ENCODE results near the gene THSD4. TPM values are rescaled to one million over a fixed set of nuclear protein-coding genes. Genes with fewer than 3 reads are reported as not detected.

The THSD4 gene
- total RNA-seq, 1 experiment from 2014 or later, result 0.29 TPM

- peaks cover 10% of the 10 kb centered on the region for H3K36me3 Mint-ChIP-seq (ENCODE audit: insufficient read depth, unreplicated experiment)
- no peaks in the 10 kb centered on the region; the same call in 1 of the 2 replicates for H3K4me1 ChIP-seq
- peaks cover 16% of the 10 kb centered on the region for H3K4me1 Mint-ChIP-seq (ENCODE audit: low read depth, unreplicated experiment)
- H3K27me3 Mint-ChIP-seq (ENCODE audit: insufficient read depth, unreplicated experiment), result no peaks in the 10 kb centered on the region
- ChIA-PET CTCF (interaction anchor here (0.9 kb wide), 1 partner anchor 57 kb away, joined by 3 read pairs; no protein-coding TSS in a partner anchor), POLR2A (no interaction called here)
- no peaks in the 10 kb centered on the region for H3K36me3 ChIP-seq (ENCODE audit: control insufficient read depth, insufficient read depth, low read length)
- H3K4me3 Mint-ChIP-seq (ENCODE audit: unreplicated experiment), result no peak overlapping the region
- no TSS peak for BruUV-seq (replicated peaks)
- intact Hi-C loops (cut with micrococcal nuclease; ENCODE audit: unreplicated experiment), result loop anchor here (10.0 kb wide), 1 partner anchor 59 kb away; no protein-coding TSS in a partner anchor
- peak in 1 of 2 experiments; percentile 12 for DNase-seq
- no peaks in the 10 kb centered on the region for H3K27me3 ChIP-seq (replicated peaks; ENCODE audit: control insufficient read depth, insufficient read depth, low read length)
- no peaks in the 10 kb centered on the region for H3K9me3 Mint-ChIP-seq (ENCODE audit: unreplicated experiment)
- H3K27ac Mint-ChIP-seq (ENCODE audit: unreplicated experiment), result no peak overlapping the region
- no peaks in the 10 kb centered on the region for H3K9me3 ChIP-seq
- TF ChIP-seq CTCF (IDR thresholded peaks at IDR 0.05; ENCODE audit: insufficient read depth in 1 of 2, low read depth in 1 of 2, low read length in 1 of 2, severe bottlenecking in 1 of 2, unreplicated experiment in 1 of 2), result no peak
- H3K4me3 ChIP-seq (ENCODE audit: low read depth, low read length), result no peak overlapping the region
Observed at GRCh38 chr15:71455878-71456277, 340.6 kb downstream of the THSD4 start.

DNA sequence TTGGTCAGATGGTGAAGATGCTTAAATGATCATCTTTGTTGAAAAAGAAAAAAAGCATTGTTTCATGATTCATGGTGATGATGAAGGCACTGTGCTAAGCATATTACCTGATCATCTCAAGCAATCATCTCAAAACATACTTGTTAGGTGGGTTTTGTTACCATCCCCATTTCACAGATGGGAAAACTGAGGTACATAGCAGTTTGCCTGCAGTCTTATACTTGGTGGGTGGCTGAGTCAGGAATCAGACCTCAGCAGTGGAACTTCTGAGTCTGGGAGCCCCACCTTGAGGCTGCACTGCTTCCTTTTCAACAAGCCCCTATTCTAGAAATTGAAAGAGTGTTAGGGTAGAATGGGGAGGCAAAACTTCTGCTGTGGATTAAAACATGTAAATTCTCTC is 341.1 kb downstream of the THSD4 start:
- BruUV-seq (replicated peaks), result no TSS peak
- Histone ChIP-seq H3K27me3 (replicated peaks; ENCODE audit: control insufficient read depth, insufficient read depth, low read length) (no peaks in the 10 kb centered on the region), H3K36me3 (ENCODE audit: control insufficient read depth, insufficient read depth, low read length) (no peaks in the 10 kb centered on the region), H3K4me3 (ENCODE audit: low read depth, low read length) (no peak overlapping the region), H3K9me3 (no peaks in the 10 kb centered on the region), H3K4me1 (no peaks in the 10 kb centered on the region; the same call in 1 of the 2 replicates)
- no peaks in the 10 kb centered on the region for H3K27me3 Mint-ChIP-seq (ENCODE audit: insufficient read depth, unreplicated experiment)
- no peak overlapping the region for H3K4me3 Mint-ChIP-seq (ENCODE audit: unreplicated experiment)
- CTCF ChIA-PET, result interaction anchor here (0.9 kb wide), 1 partner anchor 56 kb away, joined by 3 read pairs; no protein-coding TSS in a partner anchor
- POLR2A ChIA-PET, result no interaction called here
- H3K36me3 Mint-ChIP-seq (ENCODE audit: insufficient read depth, unreplicated experiment), result peaks cover 10% of the 10 kb centered on the region
- H3K9me3 Mint-ChIP-seq (ENCODE audit: unreplicated experiment), result no peaks in the 10 kb centered on the region
- intact Hi-C loops (cut with micrococcal nuclease; ENCODE audit: unreplicated experiment), result loop anchor here (10.0 kb wide), 1 partner anchor 58 kb away; no protein-coding TSS in a partner anchor
- TF ChIP-seq CTCF (IDR thresholded peaks at IDR 0.05; ENCODE audit: insufficient read depth in 1 of 2, low read depth in 1 of 2, low read length in 1 of 2, severe bottlenecking in 1 of 2, unreplicated experiment in 1 of 2), result no peak
- no peak overlapping the region for H3K27ac Mint-ChIP-seq (ENCODE audit: unreplicated experiment)
- no peak for DNase-seq
- H3K4me1 Mint-ChIP-seq (ENCODE audit: low read depth, unreplicated experiment), result peaks cover 16% of the 10 kb centered on the region

- CTCF ChIA-PET, result no interaction called here
- POLR2A ChIA-PET, result interaction anchor here (0.5 kb wide), 1 partner anchor 1872 kb away, joined by 3 read pairs; no protein-coding TSS in a partner anchor
Observed at GRCh38 chr15:71456811-71457210, 341.5 kb downstream of the THSD4 start.

More at GRCh38 chr15:71456811-71457210, 341.5 kb downstream of the THSD4 start:
- H3K9me3 ChIP-seq, result no peaks in the 10 kb centered on the region
- Mint-ChIP-seq H3K4me3 (ENCODE audit: unreplicated experiment) (no peak overlapping the region), H3K27ac (ENCODE audit: unreplicated experiment) (no peak overlapping the region), H3K36me3 (ENCODE audit: insufficient read depth, unreplicated experiment) (peaks cover 10% of the 10 kb centered on the region), H3K27me3 (ENCODE audit: insufficient read depth, unreplicated experiment) (no peaks in the 10 kb centered on the region), H3K9me3 (ENCODE audit: unreplicated experiment) (no peaks in the 10 kb centered on the region), H3K4me1 (ENCODE audit: low read depth, unreplicated experiment) (peaks cover 16% of the 10 kb centered on the region)
- intact Hi-C loops (cut with micrococcal nuclease; ENCODE audit: unreplicated experiment), result loop anchor here (10.0 kb wide), 1 partner anchor 58 kb away; no protein-coding TSS in a partner anchor
- no peak for TF ChIP-seq CTCF (IDR thresholded peaks at IDR 0.05; ENCODE audit: insufficient read depth in 1 of 2, low read depth in 1 of 2, low read length in 1 of 2, severe bottlenecking in 1 of 2, unreplicated experiment in 1 of 2)
- no peaks in the 10 kb centered on the region; the same call in 1 of the 2 replicates for H3K4me1 ChIP-seq
- H3K4me3 ChIP-seq (ENCODE audit: low read depth, low read length), result no peak overlapping the region
- no peaks in the 10 kb centered on the region for H3K27me3 ChIP-seq (replicated peaks; ENCODE audit: control insufficient read depth, insufficient read depth, low read length)
- BruUV-seq (replicated peaks), result no TSS peak
- H3K36me3 ChIP-seq (ENCODE audit: control insufficient read depth, insufficient read depth, low read length), result no peaks in the 10 kb centered on the region
- no peak for DNase-seq
